AG09309 (cell line): ENCODE data around the gene SCCPDH.
A peak's percentile ranks its signal among the peaks of the same experiment; 100 is the strongest.

Source experiments
- DNase-seq: peaks from one replicate; pipeline ENCODE4 v3.0.0-alpha.2; 2010; ENCODE audit warnings: low read depth
- H3K4me3 ChIP-seq: 2 replicates; pipeline ENCODE4 v1.5.1; 2011; ENCODE audit warnings: mild to moderate bottlenecking, low read depth, low read length, moderate library complexity; ENCODE audit not compliant: control insufficient read depth
- CTCF ChIP-seq: IDR thresholded peaks from 2 replicates; pipeline ENCODE4 v1.5.1; 2011; ENCODE audit warnings: mild to moderate bottlenecking, low read depth, low read length, inconsistent platforms; ENCODE audit not compliant: insufficient read depth, control insufficient read depth; ENCODE audit errors: missing control alignments

The SCCPDH gene

GRCh38 chr1:246724016-246724730 lies at the start of gene SCCPDH:
TSS of gene SCCPDH (plus strand) at chr1:246724409. CDS start at chr1:246724423, 14 bp downstream.
- no peak for TF ChIP-seq CTCF
- peak within 1 kb of the TSS; percentile 57 for H3K4me3 ChIP-seq
- DNase-seq: no peak

GRCh38 chr1:246677842-246678241 lies 46.4 kb upstream of the SCCPDH start:
- no peak overlapping the region for H3K4me3 ChIP-seq
- no peak for DNase-seq
- no peak for TF ChIP-seq CTCF

DNA sequence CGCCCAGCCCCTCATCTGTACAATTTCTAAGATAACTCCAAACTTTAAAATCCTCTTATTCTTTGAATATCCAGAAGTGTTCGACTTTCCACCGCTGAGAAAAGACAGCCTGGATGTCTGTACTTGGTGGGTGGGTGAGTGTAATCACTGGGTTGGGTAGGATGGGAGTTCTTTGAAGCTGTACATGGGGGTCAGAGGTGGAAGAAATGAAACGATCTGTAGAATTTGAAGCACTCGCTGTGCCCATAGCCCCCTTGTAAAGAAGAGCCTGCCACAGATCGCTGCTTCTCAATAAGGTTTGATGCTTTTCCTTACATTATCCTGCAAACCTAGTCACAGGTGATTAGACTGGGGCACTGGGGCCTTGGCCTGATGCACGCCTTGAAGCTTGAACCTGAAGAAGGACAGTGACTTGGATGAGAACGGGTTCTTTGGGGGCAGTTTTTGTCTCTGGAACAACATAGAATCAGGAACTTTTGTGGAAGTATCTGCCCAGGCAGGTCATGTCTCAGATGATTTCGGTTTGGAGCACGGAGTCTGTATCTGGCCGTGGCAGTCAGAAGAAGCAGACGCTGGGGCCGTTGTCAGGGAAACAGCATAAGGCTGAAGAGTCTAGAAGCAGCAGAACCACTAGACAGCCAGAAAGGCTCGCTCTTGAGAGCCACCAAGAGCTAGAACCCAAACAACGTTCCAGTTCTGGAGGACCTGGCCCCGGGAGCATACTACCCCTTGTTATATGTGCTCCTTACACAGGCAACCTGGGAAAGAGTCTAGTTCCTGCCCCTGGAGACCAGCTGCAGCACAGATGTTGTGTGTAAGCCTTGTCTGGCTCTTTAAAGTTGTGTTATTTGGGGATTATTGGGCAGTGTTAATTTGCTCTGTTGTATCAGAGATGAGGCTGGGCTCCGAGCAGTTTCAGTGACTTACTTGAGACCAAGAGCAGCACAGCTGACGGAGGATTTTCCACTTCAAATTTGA lies 45.1 kb upstream of the SCCPDH start:
- no peak overlapping the region for H3K4me3 ChIP-seq
- no peak for DNase-seq
- TF ChIP-seq CTCF: no peak

- DNase-seq: no peak
- no peak overlapping the region for H3K4me3 ChIP-seq
- TF ChIP-seq CTCF: no peak
These were observed 44.4 kb upstream of the SCCPDH start for GRCh38 chr1:246679794-246680177.

DNA sequence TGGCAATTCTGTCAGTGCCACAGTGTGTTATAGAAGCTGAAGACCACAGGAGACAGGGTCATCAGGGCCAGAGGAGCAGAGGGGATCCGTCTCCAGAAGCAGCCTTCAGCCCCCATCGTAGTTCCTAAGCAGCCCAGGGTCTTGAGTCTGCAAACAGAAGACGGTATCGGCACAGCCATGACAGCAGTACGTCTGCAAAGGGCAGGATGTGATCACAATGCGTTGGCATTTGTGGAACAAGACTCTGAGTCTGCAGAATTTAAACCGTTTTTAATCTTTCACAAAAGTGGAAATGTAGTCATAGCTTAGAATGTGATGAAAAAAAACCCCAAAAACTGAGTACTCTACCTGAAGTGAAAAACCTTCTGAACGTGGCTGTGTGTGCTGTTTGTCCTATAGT lies 44.0 kb upstream of the SCCPDH start:
- DNase-seq: no peak
- no peak for TF ChIP-seq CTCF
- no peak overlapping the region for H3K4me3 ChIP-seq

DNA sequence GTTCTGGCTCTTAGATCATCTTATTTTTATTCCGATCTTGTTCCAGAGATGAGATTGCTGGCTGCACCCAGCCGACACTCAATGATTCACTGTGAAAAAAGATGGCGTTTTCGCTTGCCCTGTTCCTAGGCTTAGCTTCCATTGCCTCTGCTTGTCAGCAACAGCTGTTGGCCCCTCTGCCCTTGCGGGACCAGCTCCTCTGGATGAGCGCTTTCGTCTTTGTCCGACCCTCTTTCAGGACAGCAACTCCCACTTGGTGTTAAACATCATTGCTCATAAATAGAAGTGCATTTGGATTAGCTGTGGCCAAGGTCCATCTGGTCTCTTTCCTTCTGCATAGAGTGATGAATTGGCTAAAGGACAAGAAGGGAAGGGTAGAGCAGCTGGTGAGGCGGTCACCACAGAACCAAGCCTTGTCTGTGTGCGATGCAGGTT lies 43.5 kb upstream of the SCCPDH start:
- DNase-seq: no peak
- H3K4me3 ChIP-seq: no peak overlapping the region
- no peak for TF ChIP-seq CTCF
